NB4 (cell line): ENCODE results near the gene DNAH14.

Experiments
- MYC ChIP-seq: IDR thresholded peaks from 2 replicates; pipeline ENCODE4 v1.6.1; 2011; ENCODE audit warnings: low read depth, low read length
- POLR2A ChIP-seq: IDR thresholded peaks from 2 replicates; pipeline ENCODE4 v1.6.1; 2011; ENCODE audit warnings: mild to moderate bottlenecking; ENCODE audit not compliant: insufficient read length; ENCODE audit errors: extremely low read depth
- TF ChIP-seq, protein P1 (sequence below): IDR thresholded peaks from one replicate; pipeline ENCODE4 v1.5.1; 2012; ENCODE audit warnings: low read depth, low read length
- TF ChIP-seq, protein P2 (sequence below): IDR thresholded peaks from 2 replicates; pipeline ENCODE4 v1.6.1; 2011; ENCODE audit warnings: low read depth, low read length

DNA sequence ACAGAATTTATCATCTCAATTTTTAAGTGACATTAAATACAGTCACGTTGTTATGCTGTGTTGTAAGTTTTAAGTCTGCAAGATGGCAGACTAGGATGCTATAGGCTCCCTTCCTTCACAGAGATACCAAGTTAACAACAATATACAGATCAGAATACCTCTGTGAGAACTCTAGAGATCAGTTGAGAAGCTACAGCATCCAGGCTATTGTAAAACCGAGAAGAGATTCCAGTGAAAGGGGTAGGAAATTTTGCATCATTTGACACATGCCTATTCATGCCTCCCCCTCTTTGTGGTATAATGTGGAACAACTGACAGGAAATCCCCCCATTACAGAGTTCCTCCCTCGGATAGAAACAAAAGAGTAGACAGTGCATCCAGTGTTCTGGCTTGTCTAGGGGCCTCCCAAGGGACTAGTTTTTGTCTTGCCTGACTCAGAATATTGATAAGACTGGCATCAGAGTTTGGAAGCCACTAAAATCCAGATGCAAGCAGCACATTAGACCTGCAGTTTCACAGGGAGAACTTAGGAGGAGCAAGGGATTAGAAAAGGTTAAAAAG, 417.7 kb downstream of the DNAH14 start:
- TF ChIP-seq, protein P1, sequence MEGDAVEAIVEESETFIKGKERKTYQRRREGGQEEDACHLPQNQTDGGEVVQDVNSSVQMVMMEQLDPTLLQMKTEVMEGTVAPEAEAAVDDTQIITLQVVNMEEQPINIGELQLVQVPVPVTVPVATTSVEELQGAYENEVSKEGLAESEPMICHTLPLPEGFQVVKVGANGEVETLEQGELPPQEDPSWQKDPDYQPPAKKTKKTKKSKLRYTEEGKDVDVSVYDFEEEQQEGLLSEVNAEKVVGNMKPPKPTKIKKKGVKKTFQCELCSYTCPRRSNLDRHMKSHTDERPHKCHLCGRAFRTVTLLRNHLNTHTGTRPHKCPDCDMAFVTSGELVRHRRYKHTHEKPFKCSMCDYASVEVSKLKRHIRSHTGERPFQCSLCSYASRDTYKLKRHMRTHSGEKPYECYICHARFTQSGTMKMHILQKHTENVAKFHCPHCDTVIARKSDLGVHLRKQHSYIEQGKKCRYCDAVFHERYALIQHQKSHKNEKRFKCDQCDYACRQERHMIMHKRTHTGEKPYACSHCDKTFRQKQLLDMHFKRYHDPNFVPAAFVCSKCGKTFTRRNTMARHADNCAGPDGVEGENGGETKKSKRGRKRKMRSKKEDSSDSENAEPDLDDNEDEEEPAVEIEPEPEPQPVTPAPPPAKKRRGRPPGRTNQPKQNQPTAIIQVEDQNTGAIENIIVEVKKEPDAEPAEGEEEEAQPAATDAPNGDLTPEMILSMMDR = no peak
- TF ChIP-seq, protein P2, sequence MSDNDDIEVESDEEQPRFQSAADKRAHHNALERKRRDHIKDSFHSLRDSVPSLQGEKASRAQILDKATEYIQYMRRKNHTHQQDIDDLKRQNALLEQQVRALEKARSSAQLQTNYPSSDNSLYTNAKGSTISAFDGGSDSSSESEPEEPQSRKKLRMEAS = no peak
- TF ChIP-seq POLR2A (no peak), MYC (no peak)
